Thoracic aorta (tissue), 2 donors: Measurements from ENCODE around the gene EMP3. TPM values are rescaled to one million over a fixed set of nuclear protein-coding genes. Genes with fewer than 3 reads are reported as not detected.

Experiments
- ATAC-seq: fragments of 150-250 bp; one replicate; pipeline ENCODE4 v1.8.0; 2017; ENCODE audit warnings: low read depth; ENCODE audit not compliant: insufficient number of reproducible peaks, low FRiP score
- DNase-seq: peaks from one replicate; pipeline ENCODE4 v3.0.0-alpha.2; 2020; ENCODE audit warnings: low spot score
- H3K27ac ChIP-seq, 2 donors: fragments of 200-600 bp; sonication (generic); 1 replicate in 1 of 2; 2 replicates in 1 of 2; pipeline ENCODE4 v1.5.1; 2016; ENCODE audit warnings: mild to moderate bottlenecking in 2 of 2, moderate library complexity in 2 of 2
- H3K27me3 ChIP-seq: fragments of 200-600 bp; sonication (generic); replicated peaks from 2 replicates; pipeline ENCODE4 v1.6.0; 2016; ENCODE audit warnings: mild to moderate bottlenecking; ENCODE audit not compliant: insufficient read depth
- H3K36me3 ChIP-seq: fragments of 200-600 bp; sonication (generic); one replicate; pipeline ENCODE4 v1.5.1; 2016
- H3K4me1 ChIP-seq, 2 donors: fragments of 200-600 bp; sonication (generic); 1 replicate in 1 of 2; 2 replicates in 1 of 2; pipeline versions ENCODE4 v1.5.1 to v1.6.0; 2016; ENCODE audit warnings: low read depth in 2 of 2, mild to moderate bottlenecking in 1 of 2; ENCODE audit not compliant: control insufficient read depth in 1 of 2
- H3K4me3 ChIP-seq: fragments of 200-600 bp; sonication (generic); 2 replicates; pipeline ENCODE4 v1.5.1; 2016; ENCODE audit warnings: mild to moderate bottlenecking
- H3K9me3 ChIP-seq: fragments of 200-600 bp; sonication (generic); 2 replicates; pipeline ENCODE4 v1.5.1; 2016
- CTCF ChIP-seq: fragments of 200-600 bp; sonication (generic); IDR thresholded peaks from one replicate; pipeline ENCODE4 v1.5.1; 2019; ENCODE audit warnings: antibody characterized with exemption
- total RNA-seq, 2 donors: library from RNA; depleted of rRNA; stranded (reverse); fragments of >200 nt; gene quantifications; one replicate each; pipeline versions ENCODE4 v1.1.0 to v1.2.3, GENCODE V29; 2016

The EMP3 gene
- total RNA-seq, 2 donors from 2014 or later: 61.7 to 95.7 TPM

GRCh38 chr19:48332662-48333466 lies 7.5 kb downstream of the EMP3 start:
- H3K9me3 ChIP-seq: no peaks in the 10 kb centered on the region
- H3K27me3 ChIP-seq: no peaks in the 10 kb centered on the region
- peaks cover 4% of the 10 kb centered on the region for H3K36me3 ChIP-seq
- peak overlapping the region; percentile 66 to 74 for H3K27ac ChIP-seq
- DNase-seq (peak; percentile 69), ATAC-seq (peak; percentile 86)
- no peak for TF ChIP-seq CTCF
- peak overlapping the region; percentile 65 for H3K4me3 ChIP-seq
- H3K4me1 ChIP-seq: peaks cover 0 to 21% of the 10 kb centered on the region in 2 donors

GRCh38 chr19:48333467-48334384 lies 8.4 kb downstream of the EMP3 start:
- peak overlapping the region; percentile 66 to 74 for H3K27ac ChIP-seq
- peak; percentile 64 for DNase-seq
- no peaks in the 10 kb centered on the region for H3K27me3 ChIP-seq
- TF ChIP-seq CTCF: peak; percentile 73
- peak; percentile 41 for ATAC-seq
- H3K9me3 ChIP-seq: no peaks in the 10 kb centered on the region
- peaks cover 4% of the 10 kb centered on the region for H3K36me3 ChIP-seq
- H3K4me1 ChIP-seq: peaks cover 0 to 19% of the 10 kb centered on the region in 2 donors
- peak overlapping the region; percentile 65 for H3K4me3 ChIP-seq

GRCh38 chr19:48338253-48338755 lies 13.0 kb downstream of the EMP3 start:
- no peak for TF ChIP-seq CTCF
- Histone ChIP-seq H3K4me3 (no peak overlapping the region), H3K27me3 (no peaks in the 10 kb centered on the region), H3K36me3 (no peaks in the 10 kb centered on the region), H3K27ac (no peak overlapping the region), H3K4me1 (peaks cover 0 to 9% of the 10 kb centered on the region in 2 donors), H3K9me3 (no peaks in the 10 kb centered on the region)
- DNase-seq (no peak), ATAC-seq (no peak)

- no peaks in the 10 kb centered on the region for H3K9me3 ChIP-seq
- no peaks in the 10 kb centered on the region for H3K36me3 ChIP-seq
- DNase-seq: no peak
- H3K4me3 ChIP-seq: no peak overlapping the region
- no peaks in the 10 kb centered on the region for H3K27me3 ChIP-seq
- H3K4me1 ChIP-seq: peaks cover 0 to 3% of the 10 kb centered on the region in 2 donors
- no peak for TF ChIP-seq CTCF
- no peak overlapping the region for H3K27ac ChIP-seq
- no peak for ATAC-seq
Measured at GRCh38 chr19:48338802-48339503, 13.6 kb downstream of the EMP3 start.
